ENCODE measurements around the gene MYH3.
A peak's percentile ranks its signal among the peaks of the same experiment; 100 is the strongest.
"Not testable (repeated sequence)": the region's sequence is repeated elsewhere in the genome, so short reads cannot be mapped to it uniquely, and the experiment has no call there.

MYH3 gene

DNA sequence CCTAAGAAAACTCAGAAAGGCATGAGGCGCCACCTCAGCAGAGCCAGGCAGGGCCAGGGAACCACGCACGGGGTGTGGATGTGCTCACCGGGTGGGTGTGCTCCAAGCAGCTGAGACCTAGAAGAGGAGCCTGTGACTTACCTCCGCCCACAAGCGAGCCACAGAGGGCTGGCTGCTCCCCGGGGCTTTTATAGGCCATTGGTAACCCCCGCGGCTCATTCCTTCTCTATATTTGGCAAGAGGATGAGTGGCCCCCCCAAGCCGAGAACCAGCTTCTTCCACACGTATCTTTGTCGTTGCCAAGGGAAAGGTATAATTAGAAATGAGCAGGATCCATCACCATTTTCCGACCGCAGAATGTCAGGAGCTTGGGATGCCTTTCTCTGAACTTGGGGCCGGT lies at the start of gene MYH3:
Gene MYH3 (minus strand): TSS at position 162 of the 400 bp plus-strand sequence. CDS start 2,245 bp downstream, outside the sequence.
- DNase-seq (ENCODE audit: low read depth) = no peak

GRCh38 chr17:10705727-10706126 lies 48.6 kb upstream of the MYH3 start:
- no peak for DNase-seq (ENCODE audit: low read depth)

DNA sequence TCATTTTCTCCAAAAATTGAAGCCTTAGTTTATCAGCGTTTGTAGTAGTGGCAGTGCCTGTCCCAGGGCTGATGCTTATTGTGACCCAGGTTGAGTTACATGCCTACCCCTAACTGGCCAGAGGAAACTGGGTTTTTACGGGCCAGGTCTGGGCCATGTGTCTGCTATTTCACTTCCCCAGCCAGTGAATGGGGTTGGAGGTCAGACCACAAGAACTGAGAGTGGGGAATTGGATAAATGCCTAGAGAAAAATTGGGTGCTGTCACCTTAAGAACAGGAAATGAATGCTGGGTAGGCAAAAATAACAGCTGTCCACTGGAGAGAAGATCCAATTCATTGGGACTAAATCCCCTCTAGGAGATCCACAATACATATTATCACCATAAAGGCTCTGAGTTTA lies 45.5 kb upstream of the MYH3 start:
- DNase-seq (ENCODE audit: low read depth) = no peak

DNA sequence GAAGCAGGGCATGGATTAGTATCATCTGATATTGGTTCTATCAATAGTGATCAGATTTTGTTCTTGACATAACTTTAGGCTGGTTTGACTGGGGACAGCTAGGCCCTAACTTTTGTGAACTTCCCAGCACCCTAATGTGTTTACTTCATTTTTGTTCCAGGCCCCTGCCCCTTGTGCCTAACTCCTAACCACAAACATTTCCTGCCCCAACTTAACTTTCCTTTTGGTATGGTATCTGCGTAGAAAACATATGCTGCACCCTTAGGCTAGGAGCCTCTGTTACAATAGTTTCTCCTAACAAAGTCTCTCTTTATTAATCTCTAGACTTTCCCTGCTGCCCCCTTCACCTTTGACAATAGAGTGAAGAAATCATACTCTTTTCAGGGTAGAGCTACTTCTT lies 42.7 kb upstream of the MYH3 start:
- DNase-seq (ENCODE audit: low read depth) = no peak

DNA sequence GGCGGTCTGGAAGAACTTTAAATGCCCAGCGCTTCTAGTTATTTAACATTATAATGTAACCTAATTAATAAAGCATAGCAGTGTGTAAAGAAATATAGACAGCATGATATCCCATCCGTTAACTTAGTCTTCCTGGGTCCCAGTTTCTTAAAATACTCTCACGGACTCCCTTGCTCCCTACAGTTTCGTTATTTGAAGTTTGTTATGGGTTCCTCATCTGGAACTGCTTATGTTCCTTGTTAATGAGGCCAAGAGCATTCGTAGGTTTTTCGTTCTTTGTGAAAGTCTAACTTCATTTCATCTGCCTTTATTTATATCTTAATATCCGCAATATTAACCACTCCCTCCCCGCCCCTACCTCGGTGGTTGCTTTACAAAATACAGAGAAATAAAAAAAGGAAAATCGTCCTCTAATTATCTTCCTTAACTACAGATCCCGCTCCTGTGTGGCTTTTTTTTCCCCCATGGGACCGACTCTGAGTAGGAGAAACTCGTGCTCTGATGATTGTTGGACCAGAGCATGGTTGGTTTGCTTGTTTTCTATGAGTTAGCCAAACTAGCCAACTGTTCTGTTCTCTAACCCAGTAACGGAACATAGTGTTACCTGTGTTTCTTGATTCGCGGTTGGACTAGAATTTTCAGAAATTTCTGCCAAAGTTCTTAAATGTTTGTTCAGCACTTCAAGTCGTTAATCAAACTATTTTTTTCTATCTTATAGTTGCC lies 41.1 kb upstream of the MYH3 start:
- DNase-seq (ENCODE audit: low read depth) = peak; percentile 28

- peak; percentile 90 for DNase-seq (ENCODE audit: low read depth)
These were observed 40.3 kb upstream of the MYH3 start, which contains the start of the genes ADPRM and SCO1 for GRCh38 chr17:10697092-10698081. Gene ADPRM (plus strand): TSS chr17:10697594. CDS start chr17:10704927, 7,333 bp downstream. Gene SCO1 (minus strand): TSS chr17:10697533. CDS start chr17:10697507, 26 bp downstream.

GRCh38 chr17:10695875-10696407 lies 38.8 kb upstream of the MYH3 start:
- DNase-seq (ENCODE audit: low read depth) = not testable (repeated sequence)

DNA sequence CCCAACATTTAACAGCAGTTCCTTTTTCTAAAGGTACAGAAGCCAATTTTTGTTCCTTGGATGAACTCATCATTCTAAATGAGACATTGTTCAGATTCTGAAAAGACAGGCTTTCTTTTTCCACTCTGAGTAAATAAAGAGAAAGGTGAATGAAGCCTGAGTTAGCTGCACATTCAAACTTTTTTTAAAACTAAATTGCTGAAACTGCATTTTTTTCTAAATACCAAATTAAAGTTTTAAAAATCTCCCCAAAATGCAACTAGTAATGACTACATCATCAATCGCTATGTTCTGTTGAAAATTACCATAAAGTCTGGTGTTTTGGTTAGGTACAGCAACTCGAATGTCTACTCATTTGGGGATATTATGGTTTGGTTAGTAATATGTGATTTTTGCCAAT lies 30.4 kb upstream of the MYH3 start:
- DNase-seq (ENCODE audit: low read depth) = no peak

- peak; percentile 18 for DNase-seq (ENCODE audit: low read depth)
These were observed 26.7 kb upstream of the MYH3 start for GRCh38 chr17:10683853-10684252.

GRCh38 chr17:10681866-10682446 lies 24.8 kb upstream of the MYH3 start:
- no peak for DNase-seq (ENCODE audit: low read depth)

GRCh38 chr17:10674704-10675103 lies 17.6 kb upstream of the MYH3 start:
- no peak for DNase-seq (ENCODE audit: low read depth)

GRCh38 chr17:10673312-10673711 lies 16.2 kb upstream of the MYH3 start:
- no peak for DNase-seq (ENCODE audit: low read depth)

DNA sequence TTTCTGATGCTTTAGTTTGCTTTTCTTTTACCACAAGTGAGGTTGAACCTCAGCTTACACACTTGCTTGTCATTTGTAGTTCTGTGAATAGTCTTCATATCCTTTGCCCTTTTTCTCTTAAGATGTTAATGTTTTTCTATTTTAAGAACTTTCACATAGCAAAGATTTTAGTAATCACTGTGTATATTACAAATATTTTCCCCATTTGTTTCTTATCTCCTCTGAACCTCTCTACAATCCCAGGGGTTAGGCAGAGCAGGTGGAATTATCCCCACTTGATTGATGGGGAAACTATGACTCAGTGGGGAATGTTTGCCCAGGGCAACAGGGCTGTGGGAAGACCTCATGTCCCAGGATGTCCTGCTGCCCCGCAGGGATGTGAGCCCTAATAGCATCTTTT lies 11.7 kb upstream of the MYH3 start:
- no peak for DNase-seq (ENCODE audit: low read depth)

- DNase-seq (ENCODE audit: low read depth) = no peak
These were observed 9.8 kb upstream of the MYH3 start for GRCh38 chr17:10666906-10667305.

DNA sequence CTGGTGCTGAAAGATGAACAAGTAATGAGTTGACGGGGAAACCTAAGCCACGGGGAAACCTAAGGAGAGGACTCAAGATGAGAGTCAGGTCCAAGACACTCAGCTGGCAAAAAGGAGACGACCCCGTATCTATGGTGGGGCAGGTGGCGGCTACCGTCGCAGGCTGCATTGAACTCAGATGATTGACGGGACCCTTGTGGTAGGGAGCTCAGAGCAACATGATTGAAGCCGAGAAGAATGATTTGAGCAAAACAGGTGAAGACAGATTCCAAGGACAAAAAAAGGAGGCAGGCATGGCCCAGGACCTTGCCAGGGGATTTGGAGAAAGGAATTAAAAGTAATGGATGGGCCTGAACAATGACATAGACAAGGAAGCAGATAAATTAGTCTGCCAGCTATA lies 7.5 kb upstream of the MYH3 start:
- DNase-seq (ENCODE audit: low read depth) = no peak

DNA sequence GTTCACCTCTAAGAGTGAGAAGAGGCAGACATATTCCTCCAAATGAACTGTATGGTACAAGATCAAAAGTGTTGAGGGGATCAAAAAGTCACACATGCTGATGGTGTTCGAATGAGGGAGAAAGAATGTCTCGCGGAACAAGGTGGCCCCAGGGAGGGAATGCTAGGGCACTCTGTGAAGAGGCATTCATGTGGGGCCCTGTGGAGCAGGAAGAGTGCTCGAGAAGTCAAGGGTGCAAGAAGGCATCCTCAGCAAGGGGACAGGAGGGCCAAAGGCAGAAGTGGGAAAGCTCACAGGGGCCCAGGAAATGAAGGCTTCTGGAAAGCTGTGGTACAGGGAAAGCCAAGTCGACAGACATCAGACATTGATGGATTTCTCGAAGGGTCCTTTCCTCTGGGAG lies 6.1 kb upstream of the MYH3 start:
- no peak for DNase-seq (ENCODE audit: low read depth)

DNA sequence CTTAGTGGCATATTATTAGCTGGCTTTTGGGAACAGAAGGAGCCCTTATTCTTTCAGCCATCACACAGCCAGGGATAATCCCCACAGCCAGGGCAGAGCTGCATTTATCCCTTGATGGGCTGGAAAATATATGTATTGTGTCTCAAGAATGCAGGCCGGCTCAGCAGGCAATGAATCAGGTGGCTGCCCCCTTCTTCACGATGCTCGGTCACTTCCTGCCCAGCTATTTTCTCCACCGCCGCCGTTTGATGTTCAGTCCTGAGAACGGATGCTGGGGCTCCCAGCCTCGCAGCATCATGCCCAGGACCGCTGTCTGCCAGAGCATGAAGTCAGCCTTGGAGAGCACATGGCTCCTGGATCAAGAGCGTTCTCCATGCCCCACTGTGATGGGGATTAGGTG lies 4.3 kb upstream of the MYH3 start:
- DNase-seq (ENCODE audit: low read depth) = no peak

DNA sequence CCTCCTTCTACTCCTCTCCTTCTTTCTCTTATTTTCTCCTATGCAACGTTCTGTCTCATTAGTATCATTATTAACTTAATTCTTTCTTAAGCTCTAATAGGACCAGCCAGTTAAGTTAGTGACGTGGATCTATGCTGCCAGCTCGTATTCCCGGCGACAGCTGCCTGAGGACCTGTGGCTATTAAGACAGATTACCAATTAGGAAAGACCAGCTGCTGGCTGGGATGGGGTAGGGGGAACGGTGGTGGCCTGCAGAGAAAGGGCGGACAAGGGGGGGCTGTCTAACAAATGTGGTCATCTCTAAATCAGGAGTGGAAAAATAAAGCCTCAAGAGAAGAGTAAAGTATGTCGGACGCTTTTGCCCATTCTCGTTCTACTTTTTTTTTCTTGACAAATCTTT lies 770 bp upstream of the MYH3 start:
- DNase-seq (ENCODE audit: low read depth) = no peak

DNA sequence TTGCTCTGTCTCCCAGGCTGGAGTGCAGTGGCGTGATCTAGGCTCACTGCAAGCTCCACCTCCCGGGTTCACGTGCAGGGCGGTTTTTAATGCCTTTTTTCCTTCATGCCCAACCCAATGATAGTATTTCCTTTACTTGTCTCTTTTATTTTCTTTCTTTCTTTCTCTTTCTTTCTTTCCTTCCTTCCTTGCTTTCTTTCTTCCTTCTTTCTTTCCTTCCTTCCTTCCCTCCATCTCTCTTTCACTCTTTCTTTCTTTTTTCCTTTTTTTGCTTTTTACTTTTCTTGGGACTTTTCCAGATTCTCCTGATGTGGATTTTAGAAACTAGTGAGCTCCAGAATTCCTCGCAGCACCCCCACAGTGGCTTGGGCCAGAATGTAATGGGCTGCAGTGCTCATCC lies 3.1 kb downstream of the MYH3 start:
- DNase-seq (ENCODE audit: low read depth) = no peak

DNA sequence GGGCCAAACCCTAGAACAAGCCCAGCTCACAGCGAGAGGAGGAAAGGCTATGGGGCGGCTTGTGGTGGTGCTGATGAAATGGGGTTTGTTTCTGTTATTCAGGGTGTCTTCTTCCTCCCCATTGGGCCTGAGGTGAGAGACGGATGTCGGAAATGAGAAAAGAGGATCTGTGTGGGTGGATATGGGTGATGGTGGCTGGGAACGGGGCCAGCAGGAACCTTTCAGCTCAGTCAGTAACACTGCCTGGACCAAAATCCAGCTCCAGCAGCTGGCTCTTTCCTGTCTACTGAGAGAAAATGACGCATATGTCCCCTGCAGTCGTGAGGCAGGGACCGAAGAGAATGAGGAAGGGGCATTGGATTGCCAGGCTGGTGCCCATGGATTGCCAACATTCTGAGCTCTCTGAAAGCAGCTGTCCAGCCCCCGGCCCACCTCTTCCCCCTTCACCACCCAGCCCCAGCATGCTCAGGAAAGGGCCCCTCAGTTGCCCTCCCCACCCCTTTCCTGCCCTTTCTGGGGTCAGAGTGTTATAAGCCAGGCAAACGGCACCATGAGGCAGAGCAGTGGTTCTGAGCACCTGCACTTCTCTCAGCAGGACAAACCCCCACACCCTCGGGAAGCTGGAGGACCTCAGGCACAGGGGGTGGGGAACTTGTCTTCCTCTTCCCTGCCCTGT lies 4.0 kb downstream of the MYH3 start:
- DNase-seq (ENCODE audit: low read depth) = no peak

DNA sequence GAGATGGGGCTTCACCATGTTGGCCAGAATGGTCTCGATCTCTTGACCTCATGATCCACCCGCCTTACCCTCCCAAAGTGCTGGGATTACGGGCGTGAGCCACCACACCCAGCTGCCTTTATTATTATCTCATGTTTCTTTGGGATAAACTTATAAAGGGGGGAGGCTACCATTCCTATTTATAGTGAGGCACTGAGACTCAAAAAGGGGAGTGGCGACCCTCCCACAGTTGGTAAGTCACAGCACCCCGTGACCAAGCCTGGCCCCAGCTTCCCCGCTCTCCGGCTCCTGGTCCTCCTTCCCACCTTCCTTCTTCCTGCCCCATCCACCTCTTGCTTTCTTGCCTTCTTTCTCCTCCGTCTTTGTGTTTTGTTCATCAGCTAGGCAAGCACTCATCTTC lies 5.2 kb downstream of the MYH3 start:
- DNase-seq (ENCODE audit: low read depth) = no peak

DNA sequence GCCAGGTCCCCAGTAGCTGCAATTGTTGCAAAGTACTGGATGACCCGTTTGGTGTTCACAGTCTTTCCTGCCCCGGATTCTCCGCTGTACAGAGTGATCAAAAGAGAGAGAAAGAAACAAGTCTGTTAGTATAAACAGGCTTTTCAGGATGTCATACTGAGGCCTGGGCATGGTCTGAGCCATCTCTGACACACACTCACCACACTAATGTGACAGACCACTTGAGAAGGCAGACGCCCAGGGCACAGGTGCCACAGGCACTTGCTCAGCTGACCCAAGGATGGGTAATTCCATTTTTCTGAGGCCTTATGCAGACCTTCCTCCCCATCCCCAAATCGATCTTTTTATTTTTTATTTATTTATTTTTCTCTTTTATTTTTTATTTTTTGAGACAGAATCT lies 7.5 kb downstream of the MYH3 start:
- DNase-seq (ENCODE audit: low read depth) = no peak

All from stromal cell of bone marrow (primary cell).